ENCODE results near the gene MAGI1.

MAGI1 gene

DNA sequence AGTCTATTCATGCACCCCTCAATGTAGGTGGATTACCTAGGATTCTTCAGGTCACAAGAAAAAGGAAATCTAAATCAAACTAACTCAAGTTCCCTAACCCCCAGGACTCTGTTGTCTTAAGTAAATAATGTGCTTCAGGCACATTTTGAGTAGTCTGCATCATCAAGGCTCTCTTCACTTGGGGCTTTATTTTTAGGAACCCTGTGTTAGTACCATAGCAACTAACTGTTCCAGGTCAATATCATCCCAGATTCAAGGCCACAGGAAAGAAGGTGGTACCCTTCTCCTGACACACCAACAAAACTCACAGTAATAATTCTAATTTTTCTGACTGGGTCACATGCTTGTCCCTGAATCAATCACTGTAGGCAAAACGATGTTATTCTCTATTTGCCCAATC, 218.1 kb downstream of the MAGI1 start:
- WGBS, result 100% methylated on average over 1 of the region's 1 CpG
- H2BK15ac ChIP-seq (ENCODE audit: low read depth, poor library complexity, severe bottlenecking), result no peak overlapping the region
- no peaks in the 10 kb centered on the region for H3K4me1 ChIP-seq (ENCODE audit: control insufficient read depth, insufficient read depth, low read depth, low read length)
- H3K23ac ChIP-seq (ENCODE audit: low read length in 2 of 2), result no peak overlapping the region
- H4K91ac ChIP-seq (ENCODE audit: low read length), result no peak overlapping the region
- no peak for DNase-seq
- H3K4me3 ChIP-seq (ENCODE audit: insufficient read depth in 1 of 2, low read depth in 1 of 2, low read length in 2 of 2), result no peak overlapping the region
- H3K27ac ChIP-seq (ENCODE audit: low read length, poor library complexity, severe bottlenecking), result no peak overlapping the region
- H3K9ac ChIP-seq (ENCODE audit: low read length), result no peak overlapping the region
- H2BK5ac ChIP-seq (ENCODE audit: low read depth, low read length, poor library complexity, severe bottlenecking), result no peak overlapping the region
- peaks cover 17% of the 10 kb centered on the region for H3K79me1 ChIP-seq (replicated peaks; ENCODE audit: low read length, poor library complexity, severe bottlenecking)
- no peak overlapping the region for H3K4me2 ChIP-seq (ENCODE audit: low read length, poor library complexity, severe bottlenecking)
- H2AFZ ChIP-seq (ENCODE audit: low read depth, low read length), result no peak overlapping the region
- no peaks in the 10 kb centered on the region for H3K36me3 ChIP-seq (ENCODE audit: control insufficient read depth in 1 of 2, insufficient read depth in 2 of 2, low read depth in 1 of 2, low read length in 2 of 2)
- H3K9me3 ChIP-seq (ENCODE audit: control insufficient read depth, low read length), result no peaks in the 10 kb centered on the region
- no peak overlapping the region for H2AK5ac ChIP-seq (ENCODE audit: low read length, severe bottlenecking)
- no peak overlapping the region for H3K18ac ChIP-seq (ENCODE audit: low read depth in 1 of 2, low read length in 2 of 2)
- no peak overlapping the region for H4K8ac ChIP-seq (ENCODE audit: low read length)
- H2BK120ac ChIP-seq (ENCODE audit: low read depth, low read length), result no peak overlapping the region
- no peak overlapping the region for H3K14ac ChIP-seq (ENCODE audit: low read length in 2 of 2)
- H2BK12ac ChIP-seq (ENCODE audit: low read length in 2 of 2), result no peak overlapping the region
- no peak overlapping the region for H3K4ac ChIP-seq (ENCODE audit: low read depth in 1 of 2, low read length in 2 of 2)
- no peaks in the 10 kb centered on the region for H3K27me3 ChIP-seq (ENCODE audit: control insufficient read depth in 1 of 2, insufficient read depth in 1 of 2, low read length in 2 of 2)

- H3K4ac ChIP-seq (ENCODE audit: low read depth in 1 of 2, low read length in 2 of 2), result no peak overlapping the region
Measured at GRCh38 chr3:65819896-65820295, 218.8 kb downstream of the MAGI1 start.

DNA sequence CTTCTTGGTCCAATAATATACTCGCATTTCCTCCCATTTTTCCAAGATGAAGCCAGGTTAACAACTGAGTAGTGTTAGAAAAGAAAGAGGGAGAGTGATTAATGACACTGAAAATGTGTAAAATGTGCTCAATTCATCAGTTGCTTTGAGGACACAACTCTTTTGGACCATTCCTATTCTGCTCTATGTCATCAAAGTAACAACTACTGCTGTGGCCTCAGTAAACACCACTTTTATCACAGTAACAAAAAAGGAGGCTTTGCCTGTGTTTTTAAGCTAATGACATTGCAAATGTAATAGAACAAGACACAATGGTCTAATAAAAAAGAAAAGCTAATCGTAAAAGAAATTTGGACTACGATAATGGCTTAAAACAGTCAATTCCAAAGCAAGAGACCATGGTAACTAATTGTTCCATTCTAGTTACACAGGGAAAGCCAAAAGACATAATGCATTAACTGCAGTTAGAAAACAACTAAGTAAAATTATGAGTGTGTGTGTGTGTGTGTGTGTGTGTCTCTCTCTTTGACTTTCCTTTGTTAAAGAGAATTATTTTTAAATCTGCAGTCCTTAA, 221.1 kb downstream of the MAGI1 start:
- Histone ChIP-seq H3K9me3 (ENCODE audit: control insufficient read depth, low read length) (no peaks in the 10 kb centered on the region), H2AFZ (ENCODE audit: low read depth, low read length) (no peak overlapping the region), H3K4me1 (ENCODE audit: control insufficient read depth, insufficient read depth, low read depth, low read length) (no peaks in the 10 kb centered on the region), H2BK12ac (ENCODE audit: low read length in 2 of 2) (no peak overlapping the region), H3K23ac (ENCODE audit: low read length in 2 of 2) (no peak overlapping the region), H3K9ac (ENCODE audit: low read length) (no peak overlapping the region), H3K4me3 (ENCODE audit: insufficient read depth in 1 of 2, low read depth in 1 of 2, low read length in 2 of 2) (no peak overlapping the region), H3K14ac (ENCODE audit: low read length in 2 of 2) (no peak overlapping the region), H3K4me2 (ENCODE audit: low read length, poor library complexity, severe bottlenecking) (no peak overlapping the region), H3K4ac (ENCODE audit: low read depth in 1 of 2, low read length in 2 of 2) (no peak overlapping the region), H2BK5ac (ENCODE audit: low read depth, low read length, poor library complexity, severe bottlenecking) (no peak overlapping the region), H4K91ac (ENCODE audit: low read length) (no peak overlapping the region), H3K18ac (ENCODE audit: low read depth in 1 of 2, low read length in 2 of 2) (no peak overlapping the region), H3K36me3 (ENCODE audit: control insufficient read depth in 1 of 2, insufficient read depth in 2 of 2, low read depth in 1 of 2, low read length in 2 of 2) (no peaks in the 10 kb centered on the region), H3K27ac (ENCODE audit: low read length, poor library complexity, severe bottlenecking) (no peak overlapping the region), H2AK5ac (ENCODE audit: low read length, severe bottlenecking) (no peak overlapping the region), H4K8ac (ENCODE audit: low read length) (no peak overlapping the region), H2BK15ac (ENCODE audit: low read depth, poor library complexity, severe bottlenecking) (no peak overlapping the region), H3K79me1 (replicated peaks; ENCODE audit: low read length, poor library complexity, severe bottlenecking) (peaks cover 22% of the 10 kb centered on the region), H2BK120ac (ENCODE audit: low read depth, low read length) (no peak overlapping the region), H3K27me3 (ENCODE audit: control insufficient read depth in 1 of 2, insufficient read depth in 1 of 2, low read length in 2 of 2) (no peaks in the 10 kb centered on the region)
- no peak for DNase-seq
- WGBS, result no CpG with 5 or more reads among the region's 3 CpGs

More at GRCh38 chr3:65819896-65820295, 218.8 kb downstream of the MAGI1 start:
- H2AK5ac ChIP-seq (ENCODE audit: low read length, severe bottlenecking), result no peak overlapping the region
- peaks cover 21% of the 10 kb centered on the region for H3K79me1 ChIP-seq (replicated peaks; ENCODE audit: low read length, poor library complexity, severe bottlenecking)
- no peak overlapping the region for H2BK5ac ChIP-seq (ENCODE audit: low read depth, low read length, poor library complexity, severe bottlenecking)
- H4K8ac ChIP-seq (ENCODE audit: low read length), result no peak overlapping the region
- no peaks in the 10 kb centered on the region for H3K36me3 ChIP-seq (ENCODE audit: control insufficient read depth in 1 of 2, insufficient read depth in 2 of 2, low read depth in 1 of 2, low read length in 2 of 2)
- H3K4me3 ChIP-seq (ENCODE audit: insufficient read depth in 1 of 2, low read depth in 1 of 2, low read length in 2 of 2), result no peak overlapping the region
- H3K27ac ChIP-seq (ENCODE audit: low read length, poor library complexity, severe bottlenecking), result no peak overlapping the region
- H2BK120ac ChIP-seq (ENCODE audit: low read depth, low read length), result no peak overlapping the region
- H3K9ac ChIP-seq (ENCODE audit: low read length), result no peak overlapping the region
- no peak for DNase-seq
- H2BK15ac ChIP-seq (ENCODE audit: low read depth, poor library complexity, severe bottlenecking), result no peak overlapping the region
- H3K9me3 ChIP-seq (ENCODE audit: control insufficient read depth, low read length), result no peaks in the 10 kb centered on the region
- no peaks in the 10 kb centered on the region for H3K4me1 ChIP-seq (ENCODE audit: control insufficient read depth, insufficient read depth, low read depth, low read length)
- no peaks in the 10 kb centered on the region for H3K27me3 ChIP-seq (ENCODE audit: control insufficient read depth in 1 of 2, insufficient read depth in 1 of 2, low read length in 2 of 2)
- H2BK12ac ChIP-seq (ENCODE audit: low read length in 2 of 2), result no peak overlapping the region
- H2AFZ ChIP-seq (ENCODE audit: low read depth, low read length), result no peak overlapping the region
- H3K4me2 ChIP-seq (ENCODE audit: low read length, poor library complexity, severe bottlenecking), result no peak overlapping the region
- no peak overlapping the region for H3K18ac ChIP-seq (ENCODE audit: low read depth in 1 of 2, low read length in 2 of 2)
- no peak overlapping the region for H3K14ac ChIP-seq (ENCODE audit: low read length in 2 of 2)
- no peak overlapping the region for H3K23ac ChIP-seq (ENCODE audit: low read length in 2 of 2)
- H4K91ac ChIP-seq (ENCODE audit: low read length), result no peak overlapping the region

- no peak overlapping the region for H3K27ac ChIP-seq (ENCODE audit: low read length, poor library complexity, severe bottlenecking)
- no peaks in the 10 kb centered on the region for H3K9me3 ChIP-seq (ENCODE audit: control insufficient read depth, low read length)
- H2AK5ac ChIP-seq (ENCODE audit: low read length, severe bottlenecking), result no peak overlapping the region
- H3K14ac ChIP-seq (ENCODE audit: low read length in 2 of 2), result no peak overlapping the region
- no peak overlapping the region for H3K18ac ChIP-seq (ENCODE audit: low read depth in 1 of 2, low read length in 2 of 2)
- no peak overlapping the region for H2BK12ac ChIP-seq (ENCODE audit: low read length in 2 of 2)
- no peaks in the 10 kb centered on the region for H3K27me3 ChIP-seq (ENCODE audit: control insufficient read depth in 1 of 2, insufficient read depth in 1 of 2, low read length in 2 of 2)
- H3K79me1 ChIP-seq (replicated peaks; ENCODE audit: low read length, poor library complexity, severe bottlenecking), result peaks cover 19% of the 10 kb centered on the region
- DNase-seq, result no peak
- 94% methylated on average over 3 of the region's 5 CpGs for WGBS
- H3K4me3 ChIP-seq (ENCODE audit: insufficient read depth in 1 of 2, low read depth in 1 of 2, low read length in 2 of 2), result no peak overlapping the region
- H2BK5ac ChIP-seq (ENCODE audit: low read depth, low read length, poor library complexity, severe bottlenecking), result no peak overlapping the region
- no peaks in the 10 kb centered on the region for H3K4me1 ChIP-seq (ENCODE audit: control insufficient read depth, insufficient read depth, low read depth, low read length)
- H3K23ac ChIP-seq (ENCODE audit: low read length in 2 of 2), result no peak overlapping the region
- no peak overlapping the region for H2BK120ac ChIP-seq (ENCODE audit: low read depth, low read length)
- no peak overlapping the region for H3K4me2 ChIP-seq (ENCODE audit: low read length, poor library complexity, severe bottlenecking)
- no peak overlapping the region for H3K4ac ChIP-seq (ENCODE audit: low read depth in 1 of 2, low read length in 2 of 2)
- no peak overlapping the region for H4K91ac ChIP-seq (ENCODE audit: low read length)
- H3K36me3 ChIP-seq (ENCODE audit: control insufficient read depth in 1 of 2, insufficient read depth in 2 of 2, low read depth in 1 of 2, low read length in 2 of 2), result no peaks in the 10 kb centered on the region
- H2BK15ac ChIP-seq (ENCODE audit: low read depth, poor library complexity, severe bottlenecking), result no peak overlapping the region
- no peak overlapping the region for H3K9ac ChIP-seq (ENCODE audit: low read length)
- no peak overlapping the region for H4K8ac ChIP-seq (ENCODE audit: low read length)
- no peak overlapping the region for H2AFZ ChIP-seq (ENCODE audit: low read depth, low read length)
Measured at GRCh38 chr3:65816208-65816607, 222.5 kb downstream of the MAGI1 start.
